ENCODE data around the gene BTBD9.

DNA sequence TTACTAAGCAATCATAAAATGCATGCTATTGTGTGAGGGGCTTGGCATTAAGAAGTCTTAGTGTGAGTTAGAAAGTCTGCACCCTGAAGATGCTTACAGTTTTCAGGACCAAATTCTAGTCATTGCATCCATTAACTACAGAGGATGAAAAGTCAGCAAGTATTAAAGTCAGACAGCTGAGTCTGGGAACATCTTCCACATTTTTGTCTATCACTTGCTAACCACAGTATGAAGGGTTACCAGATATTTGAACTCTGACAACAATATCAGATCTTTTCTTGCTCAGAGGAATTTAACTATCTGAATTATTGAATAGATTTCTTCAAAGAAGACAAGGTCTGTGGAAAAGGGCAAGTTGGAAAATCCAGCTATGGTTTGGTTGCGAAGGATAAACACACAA lies 264.4 kb downstream of the BTBD9 start:
- TF ChIP-seq POLR2A (IDR thresholded peaks at IDR 0.05; ENCODE audit: low read length) (no peak), GATA1 (IDR thresholded peaks at IDR 0.05; ENCODE audit: low read depth, low read length) (no peak)

All from erythroblast (primary cell).